Inferior parietal cortex (tissue), 1 donor: Measurements from ENCODE around the gene EWSR1.
"Not testable (repeated sequence)": the region's sequence is repeated elsewhere in the genome, so short reads cannot be mapped to it uniquely, and the experiment has no call there.

Source experiments
- DNase-seq: peaks from one replicate; pipeline ENCODE4 v3.0.0-alpha.2; 2016; ENCODE audit errors: extremely low spot score

EWSR1 gene

GRCh38 chr22:29334696-29335344, 66.8 kb downstream of the EWSR1 start:
- DNase-seq, result no peak

DNA sequence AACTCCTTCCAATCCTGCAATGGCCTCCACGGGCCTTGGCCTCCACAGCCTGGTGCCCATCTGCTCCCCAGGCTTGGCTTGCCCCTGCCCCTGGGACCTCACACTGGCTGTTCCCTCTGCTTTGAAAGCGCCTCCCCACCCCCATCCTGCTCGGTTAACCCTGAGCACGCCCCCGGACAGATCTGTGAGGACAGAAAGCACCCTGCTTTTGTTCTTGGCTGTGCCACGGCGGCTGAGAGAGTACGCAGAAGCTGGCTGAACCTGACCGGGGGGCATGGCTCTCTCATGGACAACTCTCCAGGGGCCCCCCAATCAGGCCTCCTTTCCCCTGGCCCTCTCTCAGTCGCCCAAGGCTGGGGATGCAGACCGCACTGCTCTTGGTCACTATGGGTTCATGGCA, 67.6 kb downstream of the EWSR1 start:
- no peak for DNase-seq

DNA sequence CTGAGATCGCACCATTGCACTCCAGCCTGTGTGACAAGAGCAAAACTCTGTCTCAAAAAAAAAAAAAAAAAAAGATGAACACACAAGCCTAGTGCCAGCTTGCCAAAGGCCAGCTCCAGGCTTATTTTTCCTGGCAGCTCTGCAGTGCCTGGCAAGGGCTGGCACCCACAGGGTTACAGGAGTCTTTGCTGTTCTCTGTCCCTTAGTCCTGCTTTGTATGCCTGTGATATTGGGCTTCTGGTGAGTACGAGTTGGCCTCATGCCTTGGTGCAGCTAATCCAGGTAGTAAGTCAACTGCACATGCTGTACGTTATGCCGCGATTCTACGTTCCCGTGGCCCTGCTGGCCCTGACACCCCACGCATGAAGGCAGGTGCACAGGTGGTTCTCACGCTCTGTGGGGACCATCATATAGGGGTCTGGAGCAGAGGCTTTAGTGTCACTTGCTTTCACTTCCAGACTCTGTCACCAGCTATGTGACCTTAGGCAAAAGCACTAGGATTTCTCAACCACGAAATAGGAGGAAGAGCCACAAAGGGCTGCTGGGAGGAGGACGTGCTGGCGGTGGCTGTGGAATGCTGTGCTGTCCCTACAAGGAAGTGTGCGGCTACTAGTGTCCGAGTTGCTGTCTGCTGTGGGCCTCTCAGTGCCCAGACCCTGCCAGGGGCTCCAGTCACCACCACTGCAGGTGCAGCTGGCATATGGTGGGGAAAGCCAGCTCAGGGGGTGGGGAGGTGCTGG, 68.9 kb downstream of the EWSR1 start:
- DNase-seq, result no peak

- no peak for DNase-seq
These were observed 69.7 kb downstream of the EWSR1 start for GRCh38 chr22:29337631-29338284.

DNA sequence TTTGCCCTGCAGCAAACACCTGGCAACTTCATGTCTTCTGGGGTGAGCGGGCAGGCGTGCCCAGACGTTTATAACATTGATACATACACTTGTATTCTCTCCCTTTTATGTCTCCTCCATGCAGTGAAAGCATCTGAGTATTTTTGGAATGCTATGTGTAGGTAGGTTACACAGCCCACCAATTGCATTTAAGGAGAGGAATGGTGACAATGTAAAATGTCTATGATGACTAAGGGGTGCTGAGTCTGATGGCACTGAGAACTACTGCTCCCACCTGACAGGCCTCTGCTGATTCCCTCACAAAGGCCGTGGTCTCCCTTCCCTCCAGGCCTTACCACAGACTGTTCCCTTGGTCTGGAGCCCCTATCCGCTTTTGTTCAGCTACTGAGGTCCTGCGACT, 70.3 kb downstream of the EWSR1 start:
- DNase-seq, result no peak

GRCh38 chr22:29339381-29340235, 71.5 kb downstream of the EWSR1 start:
- no peak for DNase-seq

DNA sequence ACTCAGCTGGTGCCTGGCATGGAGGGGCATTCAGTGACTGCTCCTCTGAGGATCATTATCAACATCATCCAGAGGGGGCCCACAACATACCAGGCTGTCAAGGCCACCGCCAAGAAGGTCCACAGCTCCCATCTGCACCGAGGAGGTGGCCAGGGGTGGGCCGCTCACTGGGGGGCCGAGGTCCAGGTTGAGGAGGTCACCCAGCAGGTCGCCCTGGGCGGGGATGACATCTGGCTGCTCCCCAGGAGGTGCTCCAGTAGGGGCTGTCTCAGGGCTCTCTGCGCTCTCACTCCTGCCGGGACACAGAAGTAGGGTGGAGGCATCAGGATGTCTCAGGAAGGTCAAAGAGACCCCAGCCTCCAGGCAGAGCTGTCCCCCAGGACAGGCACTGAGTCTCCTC, 72.5 kb downstream of the EWSR1 start:
- DNase-seq, result no peak

- DNase-seq, result no peak
These were observed 73.2 kb downstream of the EWSR1 start for GRCh38 chr22:29341056-29341848.

DNA sequence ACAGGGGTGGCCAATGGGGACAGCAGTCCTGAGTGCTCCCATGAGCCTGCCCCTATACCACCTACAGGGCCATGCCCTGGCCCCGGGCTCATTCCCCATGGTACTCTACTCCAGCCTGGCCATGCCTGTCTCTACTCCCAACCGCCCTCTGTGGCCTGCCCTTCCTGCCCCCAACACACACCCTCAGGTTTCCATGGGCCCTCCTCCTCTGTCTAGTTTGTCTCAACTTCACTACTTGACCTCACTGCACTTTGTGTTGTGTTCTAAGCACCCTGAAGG, 73.7 kb downstream of the EWSR1 start:
- no peak for DNase-seq

GRCh38 chr22:29342177-29342576, 74.1 kb downstream of the EWSR1 start:
- no peak for DNase-seq

DNA sequence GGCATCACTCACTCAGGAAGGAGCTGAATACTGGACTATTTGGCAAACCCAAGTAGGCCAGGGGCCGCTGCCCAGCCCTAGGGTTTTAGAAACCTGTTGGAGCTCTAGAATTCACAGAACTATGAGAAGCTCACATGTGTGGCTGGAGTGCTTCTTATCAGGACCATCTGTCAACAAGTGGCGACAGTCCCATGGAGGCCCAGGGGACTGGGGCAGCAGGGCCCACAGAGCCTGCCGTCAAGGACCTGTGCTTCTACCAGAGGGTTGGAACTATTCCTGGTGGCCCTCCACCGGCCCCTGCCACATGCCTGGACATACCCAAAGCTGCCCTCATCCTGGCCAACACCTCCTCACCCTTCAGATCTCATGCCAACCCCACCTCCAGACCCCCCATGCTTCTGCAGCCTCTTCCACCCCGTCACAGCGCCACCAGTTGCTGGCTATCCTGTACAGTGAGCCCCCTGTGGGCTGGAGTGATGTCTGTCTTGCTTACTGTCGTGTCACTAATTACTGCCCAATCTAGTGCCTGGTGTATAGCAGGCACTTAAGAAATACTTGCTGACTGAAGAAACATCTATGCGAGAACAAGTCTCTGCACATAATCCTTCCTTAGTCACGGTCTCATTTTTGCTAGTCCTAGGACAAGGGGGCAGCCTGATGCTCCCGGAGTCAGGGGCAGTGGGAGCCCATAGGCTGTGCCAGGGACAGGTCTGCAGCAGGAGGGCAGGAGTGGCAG, 74.7 kb downstream of the EWSR1 start:
- DNase-seq, result no peak

DNA sequence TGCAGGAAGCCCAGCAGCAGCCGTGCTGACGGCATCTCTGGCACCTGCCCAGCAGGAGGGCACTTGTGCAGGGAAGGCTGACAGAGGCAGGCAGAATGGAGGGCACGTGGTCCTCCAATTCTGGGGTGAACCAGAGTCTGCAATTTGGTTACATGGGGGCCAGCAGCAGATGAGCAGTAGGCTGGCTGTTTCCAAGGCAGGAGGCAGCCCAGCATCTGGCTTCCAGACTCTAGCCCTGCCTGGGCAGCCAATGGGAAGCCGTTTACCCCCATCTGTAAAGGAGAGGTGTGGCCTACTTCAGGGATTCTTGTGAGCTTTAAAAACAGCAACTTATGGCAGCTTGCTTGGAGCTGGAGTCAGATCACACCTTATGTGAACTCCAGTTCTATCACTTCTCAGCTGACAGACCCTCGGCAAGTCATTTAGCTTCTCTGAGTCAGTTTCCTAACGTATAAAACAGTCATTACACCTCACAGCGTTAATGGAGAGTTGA, 75.3 kb downstream of the EWSR1 start:
- DNase-seq, result peak; percentile 54

- peak; percentile 16 for DNase-seq
These were observed 76.1 kb downstream of the EWSR1 start for GRCh38 chr22:29344137-29344536.

DNA sequence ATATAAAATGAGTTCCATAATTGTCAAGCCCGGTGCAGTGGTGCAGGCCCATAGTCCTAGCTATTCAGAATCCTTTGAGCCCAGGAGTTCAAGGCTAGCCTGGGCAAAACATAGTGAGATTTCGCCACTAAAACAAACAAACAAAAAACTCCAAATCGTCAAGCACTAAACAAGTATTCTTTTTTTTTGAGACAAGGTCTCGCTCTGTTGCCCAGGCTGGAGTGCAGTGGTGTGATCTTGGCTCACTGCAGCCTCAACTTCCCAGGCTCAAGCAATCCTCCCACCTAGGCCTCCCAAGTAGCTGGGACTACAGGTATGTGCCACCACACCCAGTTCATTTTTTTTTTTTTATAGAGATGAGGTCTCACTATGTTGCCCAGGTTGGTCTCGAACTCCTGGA, 76.8 kb downstream of the EWSR1 start:
- not testable (repeated sequence) for DNase-seq

DNA sequence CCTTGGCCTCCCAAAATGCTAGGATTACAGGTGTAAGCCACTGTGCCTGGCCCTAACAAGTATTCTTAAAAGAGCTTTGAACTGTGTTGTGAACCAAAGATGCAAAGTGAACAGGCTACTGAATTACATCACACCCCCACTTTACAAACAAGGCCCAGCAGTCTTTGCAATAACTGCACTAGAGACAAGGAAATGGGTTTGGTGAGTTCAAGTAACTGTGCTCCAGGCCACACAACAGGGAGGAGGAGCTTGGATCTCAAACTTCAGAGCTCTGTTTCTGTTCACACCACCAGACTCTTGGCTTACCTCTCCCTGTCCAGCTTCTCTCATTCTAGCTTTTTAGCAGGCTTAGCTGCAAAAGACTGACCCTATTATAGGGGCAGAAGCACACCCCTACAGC, 77.9 kb downstream of the EWSR1 start:
- DNase-seq, result peak; percentile 10

- peak; percentile 67 for DNase-seq
These were observed 78.6 kb downstream of the EWSR1 start for GRCh38 chr22:29346659-29347058.

- no peak for DNase-seq
These were observed 80.0 kb downstream of the EWSR1 start for GRCh38 chr22:29348041-29348440.

GRCh38 chr22:29348956-29349355, 80.9 kb downstream of the EWSR1 start:
- DNase-seq, result no peak
